ENCODE data around the gene GRXCR2.
"Not testable (repeated sequence)": the region's sequence is repeated elsewhere in the genome, so short reads cannot be mapped to it uniquely, and the experiment has no call there.

The GRXCR2 gene

DNA sequence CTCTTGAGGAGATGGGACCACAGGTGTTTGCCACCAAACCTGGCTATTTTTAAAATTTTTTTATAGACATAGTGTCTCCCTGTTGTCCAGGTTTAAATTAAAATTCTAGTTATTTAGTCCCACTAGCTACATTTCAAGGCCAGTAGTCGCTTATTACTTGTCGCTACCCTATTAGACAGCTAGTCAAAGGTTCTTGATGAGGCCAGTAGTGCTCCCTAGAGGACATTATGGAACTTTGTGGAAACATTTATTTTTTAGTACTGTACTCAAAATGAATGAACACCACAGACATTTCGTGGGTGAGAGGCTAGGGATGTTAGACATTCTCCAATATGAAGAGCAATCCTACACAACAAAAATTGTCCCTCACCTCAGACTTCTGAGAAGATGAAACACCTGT, 14.4 kb upstream of the GRXCR2 start:
- no peak for DNase-seq (ENCODE audit: low read depth in 2 of 2)

DNA sequence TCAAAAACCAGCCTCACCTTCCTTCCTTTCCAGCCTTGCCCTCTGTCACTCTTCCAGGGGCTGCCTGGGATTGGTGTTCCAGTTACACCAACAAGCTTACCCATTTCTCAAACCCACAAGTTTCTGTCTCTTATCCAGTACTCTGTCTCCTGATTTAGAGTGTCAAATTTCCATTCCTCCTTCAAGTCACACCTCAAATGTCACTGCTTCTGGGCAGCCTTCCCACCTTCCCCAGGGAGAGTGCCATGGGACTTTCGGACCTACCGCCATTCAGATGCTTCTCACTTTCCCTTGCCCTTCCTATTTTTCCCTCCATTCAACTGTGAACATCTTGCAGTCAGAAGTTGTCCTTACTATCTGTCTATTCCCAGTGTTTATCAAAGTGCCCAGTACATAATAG, 2.0 kb upstream of the GRXCR2 start:
- no peak for DNase-seq (ENCODE audit: low read depth in 2 of 2)

DNA sequence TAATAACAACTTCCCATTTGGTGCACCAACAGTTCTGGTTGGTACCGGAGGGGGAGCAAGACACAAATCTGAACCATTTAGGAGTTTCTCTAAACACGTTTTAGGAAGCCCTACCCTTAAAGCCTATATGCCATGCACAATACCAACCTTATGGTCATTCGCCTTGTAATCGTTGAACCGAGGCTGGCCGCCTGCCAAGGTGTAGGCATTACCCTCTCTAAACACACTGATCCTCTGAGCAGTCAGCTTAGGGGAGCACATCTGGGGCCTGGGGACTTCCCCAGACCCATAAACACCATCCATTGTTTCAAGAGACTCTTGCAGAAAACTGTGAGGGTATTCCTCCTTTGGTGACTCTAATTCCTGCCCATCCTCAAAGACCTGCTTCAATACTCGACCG, 328 bp downstream of the GRXCR2 start:
- no peak for DNase-seq (ENCODE audit: low read depth in 2 of 2)

DNA sequence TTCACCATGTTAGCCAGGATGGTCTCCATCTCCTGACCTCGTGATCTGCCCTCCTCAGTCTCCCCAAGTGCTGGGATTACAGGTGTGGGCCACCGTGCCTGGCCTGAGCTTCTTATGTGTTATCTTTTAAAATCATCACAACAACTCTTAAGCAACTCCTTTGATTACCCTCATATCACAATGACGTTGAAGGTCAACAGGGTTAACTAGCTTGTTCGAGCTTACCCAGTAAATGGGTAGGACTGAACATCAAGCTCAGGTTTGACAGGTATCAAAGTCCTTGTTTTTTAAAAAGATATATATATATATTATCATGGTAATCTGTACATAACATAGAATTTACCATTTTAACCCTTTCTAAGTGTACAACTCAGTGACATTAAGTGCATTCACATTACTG, 3.1 kb downstream of the GRXCR2 start:
- no peak for DNase-seq (ENCODE audit: low read depth in 2 of 2)

DNA sequence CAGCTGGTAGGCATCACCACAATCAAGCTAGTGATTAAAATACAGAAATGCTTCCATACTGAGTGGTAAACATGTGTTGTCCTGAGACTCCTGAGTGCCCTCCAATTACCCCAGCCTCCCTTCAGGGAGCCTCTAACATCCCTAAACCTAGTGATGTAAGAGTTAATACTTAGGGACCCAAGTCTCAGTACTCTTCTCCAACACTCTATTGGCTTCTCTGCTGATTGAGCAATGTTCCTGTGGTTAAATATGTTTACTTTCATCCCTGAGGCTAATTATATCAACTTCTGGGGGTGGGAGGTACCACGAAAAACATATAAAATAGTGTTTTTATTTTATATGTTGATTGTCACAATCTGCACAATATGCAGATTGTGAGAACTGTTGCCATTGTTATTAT, 5.0 kb downstream of the GRXCR2 start:
- no peak for DNase-seq (ENCODE audit: low read depth in 2 of 2)

DNA sequence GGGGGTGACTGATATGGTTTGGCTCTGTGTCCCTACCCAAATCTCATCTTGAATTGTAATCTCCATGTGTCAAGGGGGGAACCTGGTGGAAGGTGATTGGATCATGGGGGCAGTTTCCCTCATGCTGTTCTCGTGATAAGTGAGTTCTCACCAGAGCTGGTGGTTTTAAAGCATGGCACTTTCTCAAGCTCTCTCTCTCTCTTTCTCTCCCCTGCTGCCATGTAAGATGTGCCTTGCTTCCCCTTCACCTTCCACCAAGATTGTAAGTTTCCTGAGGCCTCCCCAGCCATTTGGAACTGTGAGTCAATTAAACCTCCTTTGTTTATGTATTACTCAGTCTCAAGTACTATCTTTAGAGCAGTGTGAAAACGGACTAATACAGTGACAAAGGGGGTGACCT, 8.4 kb downstream of the GRXCR2 start:
- not testable (repeated sequence) for DNase-seq (ENCODE audit: low read depth in 2 of 2)

DNA sequence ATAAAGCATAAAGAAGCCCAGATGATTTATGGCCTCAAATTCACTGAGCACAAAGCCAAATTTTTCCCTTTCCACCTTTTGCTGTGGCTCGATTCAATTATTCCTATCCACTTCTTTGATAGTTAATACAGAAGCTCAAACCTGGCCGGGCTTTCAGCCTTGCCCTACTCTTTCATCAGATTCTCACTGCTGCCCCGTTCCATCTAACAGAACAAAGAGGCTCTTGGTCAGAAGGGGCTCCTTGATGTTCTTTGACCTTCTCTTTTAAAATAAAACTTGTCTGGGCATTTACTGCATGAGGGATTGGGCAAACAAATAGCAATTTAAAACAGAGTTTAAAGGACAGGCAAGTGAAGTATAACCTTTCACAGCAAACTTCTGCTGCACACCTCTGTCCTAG, 9.8 kb downstream of the GRXCR2 start:
- no peak for DNase-seq (ENCODE audit: low read depth in 2 of 2)

DNA sequence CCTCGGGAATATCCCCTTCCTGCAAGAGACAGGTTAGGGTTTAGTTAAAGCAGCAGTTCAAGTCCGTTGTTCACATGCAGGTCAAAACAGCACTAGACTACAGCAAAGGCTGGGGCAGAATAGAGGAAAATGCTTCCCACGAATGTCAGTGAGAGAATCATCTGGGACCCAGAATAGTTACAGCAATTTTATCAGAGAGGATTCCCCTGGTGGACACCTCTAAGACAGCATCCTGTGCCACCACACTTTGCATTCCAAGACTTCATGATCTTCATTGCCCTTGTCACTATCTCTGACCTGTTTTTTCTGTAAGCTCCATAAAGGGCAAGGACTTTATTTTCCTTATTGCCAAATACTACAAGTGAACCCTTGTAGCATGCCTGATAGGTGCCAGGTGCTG, 12.9 kb downstream of the GRXCR2 start:
- no peak for DNase-seq (ENCODE audit: low read depth in 2 of 2)

DNA sequence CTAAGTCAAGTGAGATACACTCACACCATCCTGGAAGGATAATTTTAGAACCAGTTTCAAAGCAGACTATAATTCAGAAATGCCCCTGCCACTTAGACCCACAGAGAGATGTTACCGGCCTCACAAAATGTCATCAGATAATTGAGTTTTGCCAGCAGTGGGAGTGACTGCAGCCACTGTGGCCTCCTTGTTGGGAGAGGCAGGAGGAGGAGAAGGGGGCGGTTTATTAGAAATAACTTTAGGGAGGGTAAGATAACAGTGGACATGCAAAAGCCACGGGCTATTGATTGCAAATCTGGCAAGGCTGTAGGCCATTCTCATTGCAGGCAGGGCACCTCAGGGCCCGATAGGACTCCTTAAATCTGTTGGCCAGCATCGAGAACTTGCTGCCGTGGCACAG, 13.4 kb downstream of the GRXCR2 start:
- DNase-seq (ENCODE audit: low read depth in 2 of 2), result no peak

DNA sequence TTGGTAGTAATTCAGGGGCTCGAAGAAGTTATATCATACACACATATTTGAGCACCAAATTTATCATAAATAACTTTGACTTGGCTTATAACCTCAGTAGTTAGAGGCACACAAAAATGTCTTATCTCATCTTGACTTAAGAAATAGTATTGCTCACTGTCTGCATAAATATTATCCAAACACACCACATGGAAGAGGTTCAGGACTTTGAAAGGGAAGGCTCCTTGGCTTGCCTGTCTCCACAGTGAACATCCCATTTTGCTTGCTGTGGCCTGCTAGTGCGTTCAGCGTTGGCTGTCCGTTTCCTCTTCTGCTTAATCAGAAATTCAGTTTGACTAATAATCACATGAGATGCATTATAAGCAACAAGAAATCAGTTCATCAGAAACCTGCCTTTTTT, 13.9 kb downstream of the GRXCR2 start:
- no peak for DNase-seq (ENCODE audit: low read depth in 2 of 2)

DNA sequence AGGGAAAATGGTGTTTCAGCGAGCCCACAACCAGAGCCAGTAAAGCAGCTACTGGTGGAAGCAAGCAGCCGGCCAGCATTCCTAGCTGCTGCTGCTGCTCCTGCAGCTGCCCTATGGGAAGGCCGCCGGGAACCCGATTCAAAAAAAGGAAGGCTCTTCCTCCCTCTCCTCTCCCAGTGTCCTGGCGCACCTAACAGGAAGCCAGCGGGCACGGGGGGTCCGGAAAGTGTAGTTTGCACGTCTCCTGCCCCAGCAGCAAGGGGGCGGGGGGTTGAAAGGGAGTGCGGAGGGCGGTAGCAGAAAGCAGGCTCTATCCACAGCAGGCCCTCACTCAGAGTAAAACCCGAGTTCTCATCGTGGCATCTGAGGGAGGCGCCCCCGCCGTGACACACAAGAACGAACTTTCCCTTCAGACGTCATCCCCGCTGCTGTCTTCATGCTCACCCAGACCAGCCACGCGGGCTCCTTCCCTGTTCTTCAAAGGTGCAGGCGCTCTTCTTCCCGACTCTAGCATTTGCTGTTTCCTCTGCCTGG, 16.5 kb downstream of the GRXCR2 start:
- no peak for DNase-seq (ENCODE audit: low read depth in 2 of 2)

DNA sequence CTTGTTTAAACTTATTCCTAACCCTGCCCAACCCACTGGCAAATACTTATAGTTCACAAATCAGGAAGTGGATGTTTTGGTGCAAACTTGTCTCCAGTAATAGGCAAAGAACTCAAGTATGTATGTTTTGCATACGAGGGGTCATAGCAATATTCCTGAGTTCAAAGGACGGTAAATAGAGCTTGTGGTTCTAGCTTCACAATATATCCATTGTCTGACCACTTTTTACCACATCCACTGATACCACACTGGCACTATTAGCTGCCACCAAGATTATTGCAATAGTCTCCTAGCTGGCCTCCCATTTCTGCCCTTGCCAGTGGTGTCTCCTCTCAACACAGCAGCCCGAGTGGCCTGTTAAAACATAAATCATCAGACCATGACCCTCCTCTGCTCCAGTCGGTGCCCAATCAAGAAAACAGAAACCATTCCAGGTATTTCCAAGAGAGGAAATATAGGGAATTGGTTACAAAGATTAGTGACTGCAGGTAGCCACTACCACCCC, 17.0 kb downstream of the GRXCR2 start:
- no peak for DNase-seq (ENCODE audit: low read depth in 2 of 2)

DNA sequence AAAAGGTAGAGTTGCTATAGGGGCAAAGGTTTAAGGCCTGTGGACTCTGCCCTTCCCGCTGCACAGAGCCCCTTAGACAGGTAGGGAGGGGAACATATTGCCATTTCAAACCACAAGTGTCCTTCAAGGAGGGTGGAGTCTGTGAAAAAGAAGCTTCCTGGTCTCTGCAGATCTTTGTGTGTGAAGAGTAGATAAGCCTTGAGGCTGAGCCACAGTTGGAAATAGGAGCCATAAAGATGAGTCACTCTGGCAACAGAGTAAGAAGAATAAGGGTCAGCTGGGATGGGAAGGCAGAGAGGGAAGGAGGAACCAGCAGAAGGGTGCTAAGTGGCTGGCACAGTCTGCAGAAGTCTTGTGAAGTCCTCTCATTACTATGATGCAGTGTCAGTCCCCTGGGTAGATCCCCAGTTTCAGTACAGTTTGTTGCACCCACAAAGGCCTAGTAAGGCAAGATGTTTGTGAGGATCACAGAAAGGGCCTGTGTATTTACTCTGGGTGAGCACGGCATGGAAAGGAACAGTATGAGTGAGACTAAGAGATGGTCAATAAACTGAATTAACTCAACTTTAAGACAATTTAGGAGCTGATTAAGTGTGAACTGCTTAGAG, 18.1 kb downstream of the GRXCR2 start:
- DNase-seq (ENCODE audit: low read depth in 2 of 2), result no peak

DNA sequence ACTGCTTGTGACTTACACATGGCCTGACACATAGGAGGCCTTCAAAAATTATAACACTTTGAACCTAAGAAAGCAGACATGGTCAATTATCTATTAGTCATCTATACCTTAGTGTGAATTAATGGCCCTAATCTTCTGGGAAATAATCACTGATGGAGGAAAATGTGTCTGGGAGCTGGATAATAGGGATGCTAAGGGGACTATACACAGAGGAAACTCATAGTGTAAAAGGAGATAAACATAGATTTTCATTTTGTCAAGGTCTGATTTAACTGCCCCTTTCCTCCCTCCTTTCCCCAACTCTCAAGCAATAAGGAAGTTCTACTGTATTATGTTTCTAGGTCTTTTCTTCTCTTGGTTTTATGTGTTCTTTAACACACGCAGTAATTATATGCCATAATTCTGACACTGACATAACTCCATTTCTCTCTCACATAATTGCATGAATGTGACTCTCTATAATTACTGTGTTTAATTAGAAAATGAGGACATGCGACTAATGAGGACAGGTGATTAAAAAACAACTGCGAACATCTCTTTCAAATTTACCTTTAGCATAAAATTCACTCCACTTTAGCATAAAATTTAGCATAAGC, 18.9 kb downstream of the GRXCR2 start:
- DNase-seq (ENCODE audit: low read depth in 2 of 2), result no peak

DNA sequence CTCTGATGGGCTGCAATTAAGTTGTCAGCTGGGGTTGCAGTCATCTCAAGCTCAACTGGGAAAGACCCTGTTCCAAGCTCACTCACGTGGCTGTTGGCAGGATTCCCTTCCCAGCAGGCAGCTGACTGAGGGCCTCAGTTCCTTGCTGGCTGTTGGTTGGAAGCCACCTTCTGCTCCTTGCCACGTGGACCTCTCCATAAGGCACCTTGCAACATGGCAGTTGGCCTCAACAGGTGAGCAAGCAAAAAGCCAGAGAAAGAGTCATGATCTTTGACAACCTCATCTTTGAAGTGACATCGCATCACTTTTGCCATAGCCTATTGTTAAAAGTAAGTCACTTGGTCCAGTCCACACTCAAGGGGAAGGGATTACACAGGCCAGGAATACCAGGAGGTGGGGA, 19.8 kb downstream of the GRXCR2 start:
- DNase-seq (ENCODE audit: low read depth in 2 of 2), result no peak

DNA sequence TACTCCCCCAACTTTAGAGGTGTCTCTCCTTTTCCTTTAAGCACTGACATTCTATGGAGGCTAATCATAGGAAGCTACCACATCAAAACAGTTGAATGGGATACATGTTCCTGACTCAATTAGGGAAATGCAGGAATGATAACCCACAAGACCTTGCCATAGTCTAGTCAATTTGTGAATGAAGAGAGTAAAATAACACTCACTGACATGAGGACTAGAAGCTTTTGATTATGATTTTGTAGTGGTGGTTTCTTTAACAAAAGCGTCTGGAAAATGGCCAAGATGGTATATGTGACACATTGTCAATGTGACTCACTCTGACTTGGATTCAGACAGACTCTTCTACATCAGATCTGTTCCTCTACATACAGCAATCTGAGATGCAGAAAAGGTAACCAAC, 24.0 kb downstream of the GRXCR2 start:
- DNase-seq (ENCODE audit: low read depth in 2 of 2), result no peak

DNA sequence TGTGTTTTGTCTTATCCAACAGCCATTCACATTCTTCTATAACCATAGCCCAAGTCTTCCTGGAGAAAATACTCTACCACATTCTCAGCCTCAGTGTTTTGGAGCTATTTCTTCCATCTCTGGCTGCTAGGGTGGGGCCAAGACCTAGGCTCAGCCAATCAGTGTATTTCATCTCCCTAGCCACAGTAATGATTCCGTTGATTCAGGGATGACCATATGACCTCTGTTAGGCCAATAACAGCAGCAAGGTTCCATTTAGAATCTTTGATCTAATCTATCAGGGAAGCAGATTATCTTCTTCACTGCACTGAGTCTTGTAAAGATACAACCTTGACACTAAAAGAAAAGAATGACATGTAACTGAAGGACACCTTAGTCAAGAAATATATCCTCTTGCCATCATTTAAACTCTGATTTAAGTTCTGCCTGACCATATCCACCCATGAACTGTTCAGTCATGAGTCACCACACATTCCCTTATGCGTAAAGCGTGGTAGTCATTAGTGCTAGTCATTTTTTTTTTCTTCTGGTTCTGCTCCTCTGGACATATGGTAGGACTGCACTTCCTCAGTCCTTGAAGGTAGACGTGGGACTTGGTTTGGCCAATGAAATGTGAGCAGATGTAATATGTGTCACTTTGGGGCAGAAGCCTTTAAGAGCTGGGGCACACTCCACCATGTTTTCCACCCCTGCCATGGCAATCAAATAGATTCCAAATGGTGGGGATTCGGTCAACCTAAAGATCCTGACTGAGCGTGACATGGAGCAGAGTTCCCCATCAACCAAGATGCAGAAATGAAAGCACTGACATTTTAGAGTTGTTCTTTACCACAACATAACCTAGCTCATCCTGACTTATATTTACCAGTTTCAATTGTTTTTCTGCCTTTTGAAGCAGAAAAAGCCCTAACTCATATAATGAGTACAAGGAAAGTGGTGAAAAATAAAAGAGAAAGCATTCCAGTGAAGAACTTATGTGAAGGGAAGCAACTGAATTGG, 25.0 kb downstream of the GRXCR2 start:
- no peak for DNase-seq (ENCODE audit: low read depth in 2 of 2)

DNA sequence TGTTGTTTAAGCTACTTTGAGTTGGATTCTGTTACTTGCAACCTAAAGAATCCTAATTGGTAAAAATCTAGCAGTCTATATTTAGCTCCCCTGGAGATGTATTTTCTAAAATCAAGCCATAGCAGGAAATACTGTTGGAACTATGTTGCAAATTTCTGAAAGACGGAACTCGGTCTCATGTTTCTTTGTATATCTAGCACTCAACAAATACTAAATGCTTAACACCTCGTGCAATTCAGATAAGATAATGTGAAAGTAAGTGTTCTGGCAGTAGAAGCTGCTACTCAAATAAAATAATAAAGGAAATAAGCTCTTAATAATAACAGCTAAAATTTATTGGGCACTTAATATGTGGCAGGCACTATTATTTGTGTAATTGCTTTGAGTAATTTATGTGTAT, 26.7 kb downstream of the GRXCR2 start:
- no peak for DNase-seq (ENCODE audit: low read depth in 2 of 2)

DNA sequence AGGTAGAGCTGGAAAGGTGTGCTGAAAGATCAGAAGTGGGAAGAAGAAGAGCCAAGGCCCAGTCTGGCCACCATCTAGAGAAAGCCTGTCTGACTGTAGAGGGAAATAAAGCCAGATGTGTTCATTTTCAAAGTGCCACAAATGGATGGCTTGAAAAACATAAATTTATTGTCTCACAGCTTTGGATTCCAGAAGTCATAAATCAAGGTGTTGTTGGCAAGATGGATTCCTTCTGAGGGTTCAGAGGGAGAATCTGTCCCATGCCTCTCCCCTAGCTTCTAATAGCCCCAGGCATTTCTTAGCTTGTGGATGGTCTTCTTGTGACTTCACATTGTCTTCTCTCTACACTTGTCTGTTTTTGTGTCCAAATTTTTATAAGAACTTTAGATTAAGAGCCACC, 31.5 kb downstream of the GRXCR2 start:
- no peak for DNase-seq (ENCODE audit: low read depth in 2 of 2)

DNA sequence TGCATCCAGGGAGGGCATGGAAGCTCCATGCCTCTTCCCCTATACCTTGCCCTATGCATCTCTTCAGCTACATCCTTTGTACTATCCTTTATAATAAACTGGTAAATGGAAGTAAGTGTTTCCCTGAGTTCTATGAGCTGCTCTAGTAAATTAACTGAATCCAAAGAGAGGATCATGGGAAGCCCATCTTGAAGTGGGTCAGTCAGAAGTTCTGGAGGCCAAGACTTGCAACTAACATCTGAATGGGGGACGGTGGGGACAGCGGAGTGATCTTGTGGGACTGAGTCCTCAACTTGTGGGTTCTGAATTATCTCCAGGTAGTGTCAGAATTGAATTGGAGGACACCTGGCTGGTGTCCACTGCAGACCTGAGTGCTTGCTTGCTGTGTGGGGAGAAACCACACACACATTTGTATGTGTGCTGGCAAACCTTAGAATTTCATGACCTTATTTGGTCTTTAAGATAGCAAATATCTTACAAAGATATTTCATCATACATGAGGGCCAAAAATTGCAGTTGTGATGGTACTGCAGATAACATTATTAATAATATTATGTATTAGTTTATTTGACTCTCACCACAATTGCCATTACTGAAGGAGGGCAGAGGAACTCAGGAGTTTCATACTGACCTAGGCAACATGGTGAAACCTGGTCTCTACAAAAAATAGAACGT, 32.2 kb downstream of the GRXCR2 start:
- DNase-seq (ENCODE audit: low read depth in 2 of 2), result no peak

DNA sequence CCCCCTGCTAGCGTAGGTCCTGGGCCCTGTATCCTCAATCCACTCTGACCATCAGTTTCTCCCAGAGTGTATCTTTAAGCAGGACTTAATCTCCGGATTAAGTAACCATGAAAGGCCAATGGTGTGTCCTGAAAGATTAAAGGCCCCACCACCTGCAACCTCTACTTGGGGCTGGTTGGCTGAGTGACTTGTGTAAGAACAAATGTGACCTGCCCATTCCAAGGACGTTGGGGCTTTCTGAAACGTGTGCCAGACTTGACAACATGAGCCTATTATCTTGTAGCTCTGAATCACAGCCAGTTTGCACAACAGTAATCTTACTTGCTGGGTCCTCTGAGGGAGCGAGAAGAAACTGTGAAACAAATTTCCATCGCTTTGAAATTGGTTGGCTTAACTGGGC, 34.5 kb downstream of the GRXCR2 start:
- DNase-seq (ENCODE audit: low read depth in 2 of 2), result no peak

DNA sequence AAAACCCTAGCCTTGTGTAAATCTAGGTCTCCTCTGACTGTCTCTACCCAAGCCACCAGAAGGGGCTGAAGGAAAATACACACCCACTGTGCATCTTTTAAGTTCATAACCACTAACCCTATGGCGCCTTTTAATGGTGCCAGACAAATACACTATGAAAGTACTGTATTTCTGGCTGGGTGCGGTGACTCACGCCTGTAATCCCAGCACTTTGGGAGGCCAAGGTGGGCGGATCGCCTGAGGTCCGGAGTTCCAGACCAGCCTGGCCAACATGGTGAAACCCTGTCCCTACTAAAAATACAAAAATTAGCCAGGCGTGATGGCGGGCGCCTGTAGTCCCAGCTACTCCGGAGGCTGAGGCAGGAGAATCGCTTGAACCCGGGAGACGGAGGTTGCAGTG, 36.6 kb downstream of the GRXCR2 start:
- not testable (repeated sequence) for DNase-seq (ENCODE audit: low read depth in 2 of 2)
